Stimulated activated naive CD8-positive, alpha-beta T cell treated with anti-CD3 and anti-CD28 coated beads, Interleukin-15, amount 100 ng/mL, for 72 hours (primary cell): ENCODE measurements around the gene ZFP1.
A peak's percentile ranks its signal among the peaks of the same experiment; 100 is the strongest.

ENCODE experiments used
- ATAC-seq: fragments of 150-1000 bp; cut with Tn5 transposase; 2 replicates; pipeline ENCODE4 v1.10.0; 2021; ENCODE audit warnings: mild to moderate bottlenecking, moderate library complexity
- DNase-seq, 2 donors: peaks; one replicate each; pipeline ENCODE4 v3.0.0; 2021 to 2022
- H3K27ac Mint-ChIP-seq, 2 donors: one replicate each; pipeline ENCODE4 v1.8.0; 2022; ENCODE audit warnings: mild to moderate bottlenecking in 2 of 2, mixed read lengths in 2 of 2, moderate library complexity in 2 of 2
- H3K27me3 Mint-ChIP-seq: one replicate; pipeline ENCODE4 v1.8.0; 2022; ENCODE audit warnings: mixed read lengths
- H3K4me1 Mint-ChIP-seq: one replicate; pipeline ENCODE4 v1.8.0; 2022; ENCODE audit warnings: mild to moderate bottlenecking, mixed read lengths
- H3K4me3 Mint-ChIP-seq, 2 donors: one replicate each; pipeline ENCODE4 v1.8.0; 2022; ENCODE audit warnings: mild to moderate bottlenecking in 2 of 2, mixed read lengths in 2 of 2, moderate library complexity in 1 of 2
- H3K9me3 Mint-ChIP-seq, 2 donors: one replicate each; pipeline ENCODE4 v1.8.0; 2022; ENCODE audit warnings: mixed read lengths in 2 of 2

Gene ZFP1

DNA sequence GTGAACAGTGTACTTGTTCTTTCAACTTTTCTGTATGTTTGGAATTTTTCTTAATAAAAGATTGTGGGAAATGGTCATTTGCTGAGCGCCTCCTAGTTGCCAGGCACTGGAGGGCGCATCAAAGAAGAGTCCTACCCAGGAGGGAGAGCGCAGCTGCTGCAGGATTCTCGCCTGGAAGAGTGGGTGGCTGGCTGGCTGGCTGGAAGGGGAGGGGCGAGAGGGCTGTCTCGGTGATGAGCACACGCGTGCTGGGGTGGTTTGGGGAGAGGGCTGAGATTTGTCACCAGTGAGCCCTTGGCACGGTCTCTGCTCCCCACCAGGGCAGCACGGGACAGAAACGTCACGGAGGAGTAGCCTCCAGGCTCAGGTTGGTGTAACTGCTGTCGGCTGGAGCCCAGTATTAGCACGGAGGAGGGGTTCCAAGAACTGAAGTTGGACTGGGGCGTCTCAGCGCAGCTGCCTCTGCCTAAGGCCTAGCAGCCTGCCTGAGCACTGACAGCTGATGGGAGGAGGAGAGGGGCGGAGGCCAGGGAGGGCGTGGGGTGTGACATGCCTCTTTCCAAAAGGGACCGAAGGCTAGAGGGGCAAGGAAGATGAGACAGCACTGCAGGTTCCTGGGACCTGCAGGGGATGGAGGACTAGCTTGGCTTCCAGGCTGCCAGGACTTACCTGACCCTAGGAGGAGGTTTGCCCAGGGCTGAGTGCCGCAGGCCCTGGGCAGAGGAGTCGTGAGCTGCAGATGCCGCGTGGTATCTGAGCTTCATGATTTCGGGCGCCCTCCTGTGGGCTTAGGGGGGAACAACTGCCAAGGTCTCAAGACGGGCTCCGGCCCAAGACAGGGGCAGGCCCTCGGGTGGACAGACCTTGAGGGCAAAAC, 37.4 kb upstream of the ZFP1 start:
- H3K27ac Mint-ChIP-seq, result peak overlapping the region in 1 of 2 donors; percentile 34
- peaks cover 25% of the 10 kb centered on the region for H3K27me3 Mint-ChIP-seq
- H3K9me3 Mint-ChIP-seq, result no peaks in the 10 kb centered on the region
- H3K4me1 Mint-ChIP-seq, result peaks cover 60% of the 10 kb centered on the region
- peak; percentile 76 for ATAC-seq
- peak; percentile 83 to 84 for DNase-seq
- peak overlapping the region; percentile 49 to 65 for H3K4me3 Mint-ChIP-seq

DNA sequence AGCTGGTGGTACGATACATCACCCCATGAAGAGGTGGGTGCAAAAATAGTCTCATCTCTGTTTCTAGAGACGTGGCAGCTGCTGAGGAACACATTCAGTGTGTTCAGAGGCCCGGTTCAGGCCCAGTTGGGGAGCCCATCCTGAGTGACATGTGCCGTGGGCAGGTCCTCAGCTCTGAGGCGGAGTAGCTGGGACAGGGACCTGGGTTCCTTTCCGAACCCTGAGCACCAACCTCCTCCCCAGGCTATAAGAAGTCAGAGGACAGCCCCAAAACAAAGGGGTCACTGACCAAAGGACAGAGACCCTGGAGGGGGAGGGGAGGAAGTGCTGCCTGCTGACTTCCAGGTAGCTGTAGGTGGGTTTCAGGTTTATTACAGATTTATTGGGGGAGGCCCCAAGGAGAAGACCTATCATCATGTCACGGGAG, 36.8 kb upstream of the ZFP1 start:
- DNase-seq (no peak), ATAC-seq (peak; percentile 49)
- Mint-ChIP-seq H3K4me1 (peaks cover 57% of the 10 kb centered on the region), H3K9me3 (no peaks in the 10 kb centered on the region), H3K27ac (peak overlapping the region; percentile 34 to 79), H3K27me3 (peaks cover 25% of the 10 kb centered on the region), H3K4me3 (peak overlapping the region; percentile 42 to 49)

DNA sequence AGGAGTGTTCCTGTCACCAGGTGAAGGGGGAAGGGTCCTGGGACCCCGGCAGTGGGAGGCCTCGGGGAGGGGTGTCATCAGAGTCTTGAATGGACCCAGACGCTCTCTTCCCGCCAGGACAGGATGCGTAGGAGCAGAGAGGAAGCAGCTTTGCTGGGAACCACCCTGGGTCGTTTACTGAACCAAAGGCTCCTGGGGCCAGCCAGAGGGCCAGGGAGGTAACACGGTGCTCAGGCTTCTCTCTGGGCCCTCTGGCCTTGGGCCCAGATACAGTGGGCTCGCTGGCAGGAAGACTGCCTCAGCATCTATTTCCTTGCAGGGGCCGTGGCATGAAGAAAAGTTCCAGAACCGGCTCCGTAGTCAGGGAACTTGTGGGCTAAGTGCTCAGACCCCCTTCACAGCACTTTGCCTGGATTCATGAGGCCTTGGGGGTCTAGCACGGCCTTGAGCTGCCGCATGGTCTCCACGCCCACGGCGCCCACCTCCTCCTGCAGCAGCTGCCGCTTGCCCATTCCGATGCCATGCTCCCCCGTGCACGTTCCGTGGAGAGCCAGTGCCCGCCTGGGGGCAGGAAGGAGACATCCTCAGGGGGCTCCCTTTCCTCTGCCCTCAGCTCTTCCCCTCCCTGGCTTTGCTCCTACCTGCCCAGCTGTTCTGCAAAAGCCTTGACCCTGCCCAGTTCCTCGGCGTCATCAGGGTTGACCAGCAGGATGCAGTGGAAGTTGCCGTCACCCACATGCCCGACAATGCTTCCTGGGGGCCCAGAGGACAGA, 36.2 kb upstream of the ZFP1 start:
- Mint-ChIP-seq H3K9me3 (no peaks in the 10 kb centered on the region), H3K4me1 (peaks cover 59% of the 10 kb centered on the region), H3K27ac (peak overlapping the region in 1 of 2 donors; percentile 79), H3K4me3 (peak overlapping the region; percentile 42 to 63), H3K27me3 (peaks cover 25% of the 10 kb centered on the region)
- no peak for DNase-seq
- ATAC-seq, result no peak

DNA sequence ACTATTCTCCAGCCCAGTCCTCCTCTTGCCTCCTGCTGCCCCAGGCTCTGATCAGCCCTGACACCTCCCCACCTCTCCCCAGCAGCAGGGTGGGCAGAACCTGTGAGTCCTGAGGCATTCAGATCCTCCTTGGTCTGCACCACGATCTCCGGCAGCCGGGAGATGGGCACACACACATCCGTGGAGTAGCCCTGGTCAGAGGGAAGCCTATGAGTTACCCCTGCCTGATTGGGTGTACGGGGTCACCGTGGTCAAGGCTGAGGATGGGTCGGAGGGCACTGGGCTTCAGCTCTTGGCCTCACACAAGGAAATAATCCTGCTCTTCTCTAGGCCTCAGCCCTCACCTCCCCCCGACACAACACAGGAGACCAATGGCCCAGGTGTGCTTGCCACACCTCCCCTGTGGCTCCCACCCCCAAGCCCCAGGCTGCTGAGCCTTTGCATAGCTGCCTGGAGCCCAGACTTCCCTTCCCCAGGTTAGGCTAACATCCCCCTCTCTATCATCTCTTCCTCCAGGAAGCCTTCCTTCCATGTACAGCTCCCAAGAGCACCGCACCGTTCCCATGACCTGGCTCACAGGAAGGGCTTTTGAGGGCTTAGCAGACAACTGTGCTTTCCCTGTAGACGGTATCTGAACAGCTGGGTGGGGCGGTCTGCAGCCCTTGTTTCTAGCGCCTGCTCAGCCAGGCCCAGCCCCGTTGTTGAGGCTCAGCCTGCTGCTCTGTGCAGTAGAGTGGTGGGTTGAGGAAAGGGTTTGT, 35.4 kb upstream of the ZFP1 start:
- DNase-seq (no peak), ATAC-seq (no peak)
- H3K9me3 Mint-ChIP-seq, result no peaks in the 10 kb centered on the region
- no peak overlapping the region for H3K27ac Mint-ChIP-seq
- H3K4me3 Mint-ChIP-seq, result peak overlapping the region in 1 of 2 donors; percentile 63
- peaks cover 59% of the 10 kb centered on the region for H3K4me1 Mint-ChIP-seq
- peaks cover 25% of the 10 kb centered on the region for H3K27me3 Mint-ChIP-seq

DNA sequence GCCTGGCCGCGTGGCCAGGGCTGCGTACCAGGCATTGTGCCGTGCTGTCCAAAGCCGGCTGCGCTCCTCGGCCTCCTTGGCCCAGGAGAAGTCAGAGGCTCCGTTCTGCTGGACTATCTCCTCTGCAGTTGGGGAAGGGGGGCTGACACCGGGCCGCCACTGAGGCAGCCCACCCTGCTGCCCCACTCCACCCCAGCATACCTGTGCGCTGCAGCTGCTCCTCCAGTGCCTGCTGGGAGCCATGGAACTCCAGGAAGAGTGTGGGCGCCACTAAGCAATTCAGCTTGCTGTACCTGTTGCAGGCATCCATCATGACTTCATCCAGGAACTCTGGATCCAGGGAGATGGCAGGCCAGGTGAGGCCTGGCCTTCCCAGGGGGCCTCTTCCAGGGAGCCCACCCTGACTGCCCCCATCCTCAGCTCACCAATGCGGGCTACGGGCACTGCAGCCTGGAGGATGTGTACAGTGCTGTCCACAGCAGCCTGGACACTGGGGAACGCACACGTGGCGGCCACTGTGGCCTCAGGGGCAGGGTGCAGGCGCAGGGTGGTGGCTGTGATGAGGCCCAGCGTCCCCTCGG, 34.7 kb upstream of the ZFP1 start:
- Mint-ChIP-seq H3K4me3 (no peak overlapping the region), H3K9me3 (no peaks in the 10 kb centered on the region), H3K27me3 (peaks cover 25% of the 10 kb centered on the region), H3K4me1 (peaks cover 51% of the 10 kb centered on the region), H3K27ac (no peak overlapping the region)
- ATAC-seq, result no peak
- no peak for DNase-seq

DNA sequence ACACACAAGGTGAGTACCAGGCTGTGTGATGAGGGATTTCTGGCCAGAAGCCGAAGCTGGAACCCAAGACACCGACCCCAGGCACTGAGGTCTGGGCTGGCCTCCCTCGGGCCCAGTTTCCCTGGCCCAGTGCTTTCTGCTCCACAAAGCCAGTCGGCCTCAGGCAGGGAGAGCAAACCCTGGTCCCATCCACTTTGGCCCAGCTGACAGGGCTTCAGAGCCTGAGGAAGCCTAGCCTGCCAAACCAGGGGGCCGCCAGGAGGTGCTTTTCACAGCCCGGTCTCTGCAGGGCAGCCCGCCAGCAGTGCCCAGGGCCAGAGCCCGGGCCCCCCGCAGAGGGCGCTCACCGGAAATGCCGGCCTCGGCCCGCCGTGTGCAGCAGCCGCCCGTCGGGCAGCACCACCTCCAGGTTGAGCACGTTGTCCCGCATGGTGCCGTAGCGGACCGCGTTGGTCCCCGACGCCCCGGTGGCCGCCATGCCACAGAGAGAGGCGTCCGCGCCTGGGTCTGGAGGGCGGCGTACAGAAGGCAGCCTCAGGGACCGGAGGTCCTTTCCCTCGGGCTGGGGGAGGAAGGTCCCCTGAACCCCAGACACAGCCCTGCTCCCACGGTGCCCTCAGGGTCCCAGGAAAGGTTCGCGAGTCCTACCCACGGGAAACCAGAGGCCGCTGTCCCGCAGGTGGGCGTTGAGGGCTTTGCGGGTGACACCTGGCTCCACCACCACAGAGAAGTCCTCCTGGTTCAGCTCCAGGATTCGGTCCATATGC, 34.0 kb upstream of the ZFP1 start:
- Mint-ChIP-seq H3K4me1 (peaks cover 44% of the 10 kb centered on the region), H3K4me3 (no peak overlapping the region), H3K9me3 (no peaks in the 10 kb centered on the region), H3K27me3 (peaks cover 25% of the 10 kb centered on the region), H3K27ac (no peak overlapping the region)
- no peak for ATAC-seq
- no peak for DNase-seq

DNA sequence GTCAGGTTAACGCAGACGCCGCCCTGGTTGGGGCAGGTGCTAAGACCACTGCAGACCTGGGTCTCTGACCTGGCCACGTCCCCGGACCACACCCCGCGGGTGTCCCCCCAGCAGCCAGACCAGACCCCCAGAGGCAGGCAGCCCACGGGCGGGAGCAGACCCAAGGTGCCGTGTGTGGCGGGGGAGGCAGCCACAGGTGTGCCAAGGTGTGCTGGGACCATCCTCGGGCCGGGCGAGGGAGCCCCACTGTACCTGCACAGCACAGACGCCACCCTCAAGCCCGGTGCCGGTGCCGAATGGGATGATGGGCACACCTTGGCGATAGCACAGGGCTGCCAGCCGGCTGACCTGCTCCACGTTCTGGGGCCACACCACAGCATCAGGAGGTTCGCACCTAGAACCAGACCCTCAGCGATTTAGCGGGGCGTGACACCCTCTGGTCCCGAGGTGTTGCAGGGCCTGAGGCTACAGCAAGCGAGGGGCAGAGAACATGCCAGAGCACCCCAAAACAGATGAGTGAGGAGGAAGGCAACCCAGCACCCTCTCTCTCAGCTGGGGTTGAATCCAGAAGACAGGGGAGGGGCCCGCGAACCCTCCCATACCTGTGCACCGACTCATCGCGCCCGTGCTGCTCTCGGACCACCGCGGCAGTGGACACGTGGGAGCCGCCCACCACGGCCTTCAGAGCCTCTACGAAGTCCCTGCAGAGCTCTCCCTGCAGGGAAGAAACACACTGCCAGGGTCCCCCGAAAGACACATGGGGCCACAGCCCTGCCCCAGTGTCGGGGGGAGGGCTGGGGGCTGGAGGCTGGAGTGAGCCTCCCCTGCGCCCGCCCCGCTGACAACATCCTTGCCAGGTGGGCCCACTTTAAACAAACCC, 33.1 kb upstream of the ZFP1 start:
- H3K9me3 Mint-ChIP-seq, result no peaks in the 10 kb centered on the region
- peak; percentile 9 for ATAC-seq
- H3K4me3 Mint-ChIP-seq, result no peak overlapping the region
- no peak overlapping the region for H3K27ac Mint-ChIP-seq
- H3K27me3 Mint-ChIP-seq, result peaks cover 25% of the 10 kb centered on the region
- no peak for DNase-seq
- H3K4me1 Mint-ChIP-seq, result peaks cover 36% of the 10 kb centered on the region

DNA sequence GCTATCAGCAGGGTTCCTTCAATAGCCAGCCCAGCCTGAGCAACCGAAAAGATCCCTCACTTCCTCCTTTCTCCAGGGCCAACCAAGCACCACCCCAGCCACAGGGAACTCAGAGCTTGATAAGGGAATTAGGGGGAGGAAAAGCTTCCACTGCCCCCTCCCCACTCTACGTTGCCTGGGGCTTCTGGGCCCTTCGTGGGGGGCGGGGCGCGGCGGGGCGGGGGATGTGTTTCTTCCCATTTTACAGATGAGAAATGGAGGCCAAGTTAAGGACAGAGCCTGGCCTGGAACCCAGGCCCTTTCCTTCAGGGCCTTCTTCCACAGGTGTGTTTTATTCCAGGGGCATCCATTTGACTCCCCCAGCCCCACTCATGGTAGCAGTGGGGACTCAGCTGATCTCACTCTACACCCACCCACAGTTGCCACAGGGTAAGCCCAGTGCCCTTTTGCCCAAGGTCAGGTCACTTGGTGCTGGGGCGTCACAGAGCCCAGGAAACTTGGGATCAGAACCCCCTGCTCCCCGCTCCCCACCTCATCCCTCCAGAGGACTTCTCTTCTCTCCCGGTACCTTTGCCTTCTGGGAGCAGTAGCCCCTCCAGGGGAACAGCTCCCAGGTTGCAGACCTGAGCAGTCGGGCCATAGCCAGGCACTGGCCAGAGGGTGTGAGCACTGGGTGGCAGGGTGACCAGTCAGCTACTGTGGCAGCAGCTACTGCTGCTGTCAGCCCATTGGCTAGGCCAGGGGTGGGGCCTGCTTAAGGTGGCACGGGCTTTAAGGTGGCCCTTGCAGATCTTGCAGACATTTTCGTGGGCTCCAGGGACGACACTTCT, 32.0 kb upstream of the ZFP1 start, which contains the start of gene LDHD:
LDHD (minus strand) TSS at position 700 of the 830 bp plus-strand sequence; CDS start at position 640, 60 bp downstream.
- DNase-seq, result no peak
- peak within 1 kb of the TSS in 1 of 2 donors; percentile 9 for H3K27ac Mint-ChIP-seq
- H3K4me3 Mint-ChIP-seq, result peak within 1 kb of the TSS in 1 of 2 donors; percentile 66
- H3K27me3 Mint-ChIP-seq, result peaks cover 24% of the 10 kb centered on the region
- peak; percentile 65 for ATAC-seq
- H3K4me1 Mint-ChIP-seq, result peaks cover 25% of the 10 kb centered on the region
- H3K9me3 Mint-ChIP-seq, result peaks cover 0 to 2% of the 10 kb centered on the region in 2 donors

DNA sequence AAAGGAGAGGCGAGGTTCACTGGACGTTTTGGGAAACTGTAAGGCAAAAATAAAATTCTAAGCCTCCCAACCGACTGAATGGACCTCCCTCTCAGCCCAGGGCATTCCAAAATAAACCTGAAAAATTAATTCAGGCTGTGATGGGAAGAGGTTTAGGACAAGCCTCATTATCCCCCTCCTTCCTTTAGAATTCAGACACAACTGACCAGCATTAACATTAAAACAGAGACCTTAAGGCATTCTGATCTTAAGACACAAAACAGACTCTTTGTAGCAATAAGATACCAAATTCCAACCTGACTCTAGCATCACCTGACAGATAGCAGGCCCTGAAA, 31.4 kb upstream of the ZFP1 start:
- Mint-ChIP-seq H3K9me3 (peaks cover under 1 to 5% of the 10 kb centered on the region in 2 donors), H3K4me1 (peaks cover 19% of the 10 kb centered on the region), H3K27ac (no peak overlapping the region), H3K27me3 (peaks cover 18% of the 10 kb centered on the region), H3K4me3 (no peak overlapping the region)
- ATAC-seq, result no peak
- DNase-seq, result no peak

DNA sequence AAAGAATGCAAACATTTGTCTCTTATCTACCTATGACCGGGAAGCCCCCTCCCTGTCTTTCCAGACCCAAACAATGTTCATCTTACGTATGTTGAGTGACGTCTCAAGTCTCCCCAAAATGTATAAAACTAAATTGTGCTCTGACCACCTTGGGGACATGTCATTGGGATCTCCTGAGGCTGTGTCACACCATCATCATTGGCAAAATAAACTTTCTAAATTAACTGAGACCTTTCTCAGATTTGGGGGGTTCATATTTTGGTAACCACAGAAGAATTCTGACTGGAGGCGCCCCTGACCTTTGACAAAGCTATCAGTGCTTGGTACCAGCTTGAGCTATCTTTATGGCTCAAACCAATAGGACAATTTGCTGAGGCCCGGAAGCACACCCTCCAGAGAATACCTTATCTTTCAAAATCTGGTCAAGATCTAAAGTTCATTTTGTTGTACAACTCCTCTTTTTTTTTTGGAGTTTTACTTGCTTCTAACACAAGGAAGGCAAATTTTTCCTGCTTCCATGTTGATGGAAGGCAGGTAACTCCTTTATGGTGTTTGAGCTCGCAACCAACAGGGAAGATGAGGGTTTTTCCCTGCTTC, 29.3 kb upstream of the ZFP1 start:
- no peak overlapping the region for H3K27ac Mint-ChIP-seq
- peaks cover 5% of the 10 kb centered on the region for H3K4me1 Mint-ChIP-seq
- no peaks in the 10 kb centered on the region for H3K27me3 Mint-ChIP-seq
- H3K4me3 Mint-ChIP-seq, result no peak overlapping the region
- peaks cover 8 to 13% of the 10 kb centered on the region in 2 donors for H3K9me3 Mint-ChIP-seq
- no peak for DNase-seq
- ATAC-seq, result no peak

DNA sequence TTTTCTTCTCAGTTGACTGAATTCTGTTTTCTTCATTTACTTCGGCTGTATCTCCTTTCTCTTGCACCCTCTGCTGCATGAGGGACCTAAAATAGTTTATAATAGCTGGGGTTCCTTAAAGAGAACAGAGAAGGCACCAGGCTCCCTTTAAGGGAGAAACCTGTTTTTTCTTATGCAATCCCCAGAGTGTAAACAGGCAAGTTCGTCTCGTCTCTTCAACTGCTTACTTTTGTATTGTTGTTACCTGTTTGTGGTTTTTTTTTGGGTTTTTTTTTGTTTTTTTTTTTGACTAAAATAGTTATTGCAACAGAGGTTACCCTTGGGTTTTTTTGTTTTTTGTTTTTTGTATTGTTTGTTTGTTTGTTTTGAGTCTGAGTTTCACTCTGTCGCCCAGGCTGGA, 28.1 kb upstream of the ZFP1 start:
- no peak for ATAC-seq
- peaks cover 8 to 13% of the 10 kb centered on the region in 2 donors for H3K9me3 Mint-ChIP-seq
- H3K4me1 Mint-ChIP-seq, result peaks cover 5% of the 10 kb centered on the region
- H3K4me3 Mint-ChIP-seq, result no peak overlapping the region
- H3K27ac Mint-ChIP-seq, result no peak overlapping the region
- no peak for DNase-seq
- H3K27me3 Mint-ChIP-seq, result no peaks in the 10 kb centered on the region

DNA sequence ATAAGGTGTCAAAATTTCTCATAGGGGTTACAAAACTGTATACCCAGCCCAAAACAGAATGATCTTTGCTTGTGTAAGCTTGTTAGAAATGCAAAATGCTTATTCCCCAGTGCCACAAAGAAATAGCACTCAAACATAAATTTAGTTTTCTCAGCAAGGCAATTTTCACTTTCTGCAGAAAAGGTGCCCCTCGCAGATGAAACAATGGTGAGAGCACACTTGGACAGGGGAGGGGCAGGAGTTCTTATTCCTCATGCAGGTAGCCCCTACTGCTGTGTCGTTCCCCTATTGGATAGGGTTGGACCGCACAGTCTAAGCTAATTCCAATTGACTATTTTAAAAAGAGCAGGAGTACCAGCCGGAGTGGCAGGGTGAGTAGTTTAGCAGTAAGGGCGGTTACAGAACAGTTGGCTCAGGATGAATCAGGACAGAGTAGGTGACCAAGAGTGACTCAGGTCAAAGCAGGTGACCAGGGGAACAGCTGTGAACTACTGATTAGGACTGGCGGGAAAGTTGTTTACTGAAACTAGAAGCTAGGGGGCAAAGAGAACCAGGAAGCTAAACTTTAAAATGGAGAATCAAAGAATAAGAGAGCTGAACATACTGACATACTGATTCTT, 26.3 kb upstream of the ZFP1 start:
- no peak overlapping the region for H3K4me3 Mint-ChIP-seq
- peaks cover 8 to 14% of the 10 kb centered on the region in 2 donors for H3K9me3 Mint-ChIP-seq
- no peak for ATAC-seq

More for the DNA sequence above, 26.3 kb upstream of the ZFP1 start:
- no peaks in the 10 kb centered on the region for H3K27me3 Mint-ChIP-seq
- no peak for DNase-seq
- H3K27ac Mint-ChIP-seq, result no peak overlapping the region
- H3K4me1 Mint-ChIP-seq, result no peaks in the 10 kb centered on the region
